Cardiac septum (tissue), 1 donor: Measurements from ENCODE around the gene ZMIZ2. TPM values are rescaled to one million over a fixed set of nuclear protein-coding genes. Genes with fewer than 3 reads are reported as not detected.

Source experiments
- DNase-seq: peaks from one replicate; pipeline ENCODE4 v3.0.0-alpha.2; 2020; ENCODE audit warnings: low spot score
- intact Hi-C: fragments of 100-400 bp; cut with DNase I; formaldehyde crosslinking; loops from one replicate; pipeline ENCODE4 v1.14.0; 2022
- total RNA-seq: library from RNA; stranded (reverse); fragmentation: NEBNext Ultra II Directional; extraction: Animal tissue kit (Norgen Biotek cat#: 25700); gene quantifications from one replicate; pipeline ENCODE4 v1.2.1, GENCODE V29; 2021
- donor health status: DM: no; HTN: no; CAD: no.

Gene ZMIZ2
- total RNA-seq, 1 donor from 2014 or later: 62.4 TPM

- intact Hi-C loops: no loop called here
Observed at GRCh38 chr7:44752822-44753221, 4.2 kb downstream of the ZMIZ2 start.

GRCh38 chr7:44754802-44755697 is 6.4 kb downstream of the ZMIZ2 start:
- intact Hi-C loops: no loop called here

More at GRCh38 chr7:44752822-44753221, 4.2 kb downstream of the ZMIZ2 start:
- DNase-seq: no peak

DNA sequence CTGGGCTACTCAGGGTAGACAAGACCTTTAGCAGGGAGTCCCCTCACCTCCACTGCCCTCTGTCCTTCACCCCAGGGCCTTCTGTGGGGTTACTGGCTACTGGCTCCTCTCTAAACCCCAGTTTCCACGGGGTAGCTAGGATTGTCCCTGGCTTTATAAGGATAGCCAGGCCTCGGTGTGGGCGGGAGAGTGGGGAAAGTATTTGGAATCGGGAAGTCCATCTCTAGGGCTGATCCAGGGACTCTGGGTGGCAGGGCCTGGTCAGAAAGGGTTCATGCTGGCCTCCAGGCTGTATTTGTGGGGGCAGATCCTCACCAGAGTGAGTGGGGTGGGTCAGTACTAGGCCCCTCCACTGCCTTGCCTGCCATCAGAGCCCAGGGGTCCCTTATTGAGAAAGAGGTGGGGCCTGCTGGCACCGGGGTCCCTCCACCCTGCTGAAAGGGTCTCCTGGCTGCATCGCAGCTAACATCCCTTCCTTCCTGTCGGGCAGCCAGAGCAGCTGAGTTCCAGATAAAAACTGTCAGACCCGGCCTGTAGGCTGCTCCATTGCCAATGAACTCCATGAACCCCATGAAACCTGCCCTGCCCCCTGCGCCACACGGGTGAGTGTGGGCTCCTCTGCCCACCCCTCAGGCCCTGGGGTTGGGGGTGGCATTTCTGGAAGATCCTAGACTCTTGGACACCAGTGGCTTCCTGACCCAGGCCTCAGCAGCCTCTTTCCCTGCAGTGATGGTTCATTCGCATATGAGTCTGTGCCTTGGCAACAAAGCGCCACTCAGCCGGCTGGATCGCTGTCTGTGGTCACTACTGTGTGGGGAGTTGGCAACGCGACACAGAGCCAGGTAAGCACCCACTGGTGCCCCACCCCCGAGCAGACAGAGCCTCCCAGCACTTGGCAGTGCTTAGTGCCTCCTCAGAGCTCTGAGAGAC is 7.3 kb downstream of the ZMIZ2 start:
- intact Hi-C loops: no loop called here
- no peak for DNase-seq

More at GRCh38 chr7:44754802-44755697, 6.4 kb downstream of the ZMIZ2 start:
- DNase-seq: no peak

GRCh38 chr7:44756904-44757303 is 8.3 kb downstream of the ZMIZ2 start:
- no peak for DNase-seq
- intact Hi-C loops: no loop called here

- intact Hi-C loops: no loop called here
- DNase-seq: no peak
Observed at GRCh38 chr7:44757311-44757710, 8.7 kb downstream of the ZMIZ2 start.

- intact Hi-C loops: no loop called here
- DNase-seq: no peak
Observed at GRCh38 chr7:44757739-44758138, 9.1 kb downstream of the ZMIZ2 start.

DNA sequence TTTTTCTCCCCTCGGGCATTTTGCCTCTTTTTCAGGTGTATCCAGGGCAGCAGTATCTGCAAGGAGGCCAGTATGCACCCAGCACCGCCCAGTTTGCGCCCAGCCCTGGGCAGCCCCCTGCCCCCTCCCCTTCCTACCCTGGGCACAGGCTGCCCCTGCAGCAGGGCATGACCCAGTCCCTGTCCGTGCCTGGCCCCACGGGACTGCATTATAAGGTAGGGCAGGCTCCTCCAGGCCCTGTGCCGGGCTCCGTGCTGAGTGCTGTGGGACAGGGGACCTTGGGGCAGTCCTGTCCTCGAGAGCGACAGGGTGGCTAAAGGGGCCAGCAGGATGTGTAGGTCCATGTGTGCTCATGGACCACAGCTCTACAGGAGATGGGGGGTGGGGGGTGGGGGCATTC is 10.6 kb downstream of the ZMIZ2 start:
- intact Hi-C loops: no loop called here

GRCh38 chr7:44760034-44760580 is 11.5 kb downstream of the ZMIZ2 start:
- intact Hi-C loops: loop anchor here (5.0 kb wide), 1 partner anchor 37 kb away; the partner anchor contains the start of gene PPIA
- DNase-seq: no peak

More for the DNA sequence above, 10.6 kb downstream of the ZMIZ2 start:
- no peak for DNase-seq

GRCh38 chr7:44761207-44762161 is 12.8 kb downstream of the ZMIZ2 start:
- peak; percentile 84 for DNase-seq
- intact Hi-C loops: loop anchor here (5.0 kb wide), 1 partner anchor 36 kb away; the partner anchor contains the start of gene PPIA

DNA sequence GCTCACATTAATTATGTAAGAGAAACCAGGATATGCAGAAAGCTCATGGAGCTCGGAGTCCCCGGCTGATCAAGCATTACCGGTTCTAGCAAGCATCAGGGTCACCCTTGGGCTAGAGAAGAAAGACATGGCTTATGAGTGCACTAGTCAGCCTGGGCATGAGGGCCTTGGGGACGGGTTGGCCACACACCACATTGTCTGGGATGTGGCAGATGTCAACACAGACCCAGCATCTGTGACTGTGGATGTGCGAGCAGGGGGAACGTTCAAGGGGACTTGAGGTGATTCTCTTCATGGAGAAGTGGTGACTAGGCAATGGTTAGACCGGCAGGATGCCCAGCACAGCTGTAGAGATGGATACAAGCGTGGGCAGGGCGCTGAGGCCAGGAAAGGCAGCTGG is 13.7 kb downstream of the ZMIZ2 start:
- intact Hi-C loops: loop anchor here (5.0 kb wide), 1 partner anchor 35 kb away; the partner anchor contains the start of gene PPIA
- DNase-seq: no peak

DNA sequence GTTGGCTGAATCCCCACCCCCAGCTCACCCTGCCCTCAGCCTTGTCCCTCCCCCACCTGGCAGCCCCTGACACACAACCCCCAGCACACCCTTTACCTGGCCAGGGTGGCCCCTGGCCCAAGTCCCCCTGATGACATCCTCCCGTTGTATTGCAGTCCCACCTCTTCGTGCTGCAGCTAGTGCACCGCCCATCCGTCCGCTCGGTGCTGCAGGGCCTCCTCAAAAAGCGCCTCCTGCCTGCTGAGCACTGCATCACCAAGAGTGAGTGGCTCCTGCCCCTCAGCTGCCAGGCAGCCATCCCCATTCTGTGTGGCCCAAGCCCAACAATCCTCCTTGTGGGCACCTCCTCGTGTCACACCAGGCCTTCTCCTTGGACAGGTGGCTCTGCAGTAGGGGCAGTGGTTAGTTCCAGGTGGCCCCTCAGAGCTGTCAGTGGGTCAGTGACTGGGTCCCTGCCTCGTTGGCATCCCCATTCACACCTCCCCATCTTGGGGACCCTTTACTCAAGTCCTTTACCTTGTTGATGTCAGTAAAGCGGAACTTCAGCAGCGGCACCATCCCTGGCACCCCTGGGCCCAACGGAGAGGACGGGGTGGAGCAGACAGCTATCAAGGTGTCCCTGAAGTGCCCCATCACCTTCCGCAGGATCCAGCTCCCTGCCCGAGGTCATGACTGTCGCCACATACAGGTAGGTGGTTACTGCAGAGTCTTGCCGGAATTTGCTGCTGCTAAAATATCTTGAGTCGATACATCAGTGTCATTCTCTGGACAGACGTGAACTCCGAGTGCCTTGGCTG is 14.3 kb downstream of the ZMIZ2 start:
- DNase-seq: no peak
- intact Hi-C loops: loop anchor here (5.0 kb wide), 1 partner anchor 34 kb away; the partner anchor contains the start of gene PPIA

DNA sequence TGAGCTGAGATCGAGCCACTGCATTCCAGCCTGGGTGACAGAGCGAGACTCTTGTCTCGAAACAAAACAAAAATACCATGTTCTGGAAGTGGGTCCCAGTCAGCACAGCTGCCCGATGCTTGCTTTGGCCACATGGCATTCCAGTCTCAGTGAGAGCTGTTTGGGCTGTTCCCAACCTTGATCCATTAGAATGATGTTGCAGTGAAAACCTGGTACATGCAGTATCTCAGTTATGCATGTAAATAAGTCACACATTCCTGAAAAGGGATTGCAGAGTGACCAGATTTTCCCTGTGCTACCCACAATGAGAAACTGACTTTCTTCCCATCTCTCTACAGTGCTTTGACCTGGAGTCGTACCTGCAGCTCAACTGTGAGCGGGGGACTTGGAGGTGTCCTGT is 15.4 kb downstream of the ZMIZ2 start:
- no peak for DNase-seq
- intact Hi-C loops: loop anchor here (5.0 kb wide), 1 partner anchor 33 kb away; the partner anchor contains the start of gene PPIA

- DNase-seq: no peak
- intact Hi-C loops: loop anchor here (5.0 kb wide), 3 partner anchors 32 to 183 kb away; partner anchors contain the start of genes H2AZ2, PPIA and TMED4
Observed at GRCh38 chr7:44764665-44765578, 16.3 kb downstream of the ZMIZ2 start.

GRCh38 chr7:44765579-44766415 is 17.1 kb downstream of the ZMIZ2 start:
- intact Hi-C loops: loop anchor here (5.0 kb wide), 2 partner anchors 82 to 183 kb away; partner anchors contain the start of genes H2AZ2 and TMED4
- DNase-seq: no peak

- intact Hi-C loops: loop anchor here (5.0 kb wide), 2 partner anchors 81 to 184 kb away; partner anchors contain the start of genes H2AZ2 and TMED4
- no peak for DNase-seq
Observed at GRCh38 chr7:44766416-44766801, 17.8 kb downstream of the ZMIZ2 start.
